SK-N-MC (cell line): ENCODE measurements around the gene SLC4A2.

Experiments
- EZH2 ChIP-seq: fragments of 200-600 bp; sonication (generic); IDR thresholded peaks from one replicate; pipeline ENCODE4 v1.6.1; 2017; ENCODE audit warnings: antibody characterized with exemption
- FOXP2 ChIP-seq: optimal IDR thresholded peaks from 2 replicates; pipeline ENCODE3; 2011; ENCODE audit warnings: mild to moderate bottlenecking, moderate library complexity; ENCODE audit not compliant: insufficient read depth; ENCODE audit errors: extremely low read length, control extremely low read depth
- POLR2AphosphoS5 ChIP-seq: IDR thresholded peaks from 2 replicates; pipeline ENCODE4 v1.6.1; 2012; ENCODE audit warnings: mild to moderate bottlenecking, low read depth, low read length, borderline replicate concordance

DNA sequence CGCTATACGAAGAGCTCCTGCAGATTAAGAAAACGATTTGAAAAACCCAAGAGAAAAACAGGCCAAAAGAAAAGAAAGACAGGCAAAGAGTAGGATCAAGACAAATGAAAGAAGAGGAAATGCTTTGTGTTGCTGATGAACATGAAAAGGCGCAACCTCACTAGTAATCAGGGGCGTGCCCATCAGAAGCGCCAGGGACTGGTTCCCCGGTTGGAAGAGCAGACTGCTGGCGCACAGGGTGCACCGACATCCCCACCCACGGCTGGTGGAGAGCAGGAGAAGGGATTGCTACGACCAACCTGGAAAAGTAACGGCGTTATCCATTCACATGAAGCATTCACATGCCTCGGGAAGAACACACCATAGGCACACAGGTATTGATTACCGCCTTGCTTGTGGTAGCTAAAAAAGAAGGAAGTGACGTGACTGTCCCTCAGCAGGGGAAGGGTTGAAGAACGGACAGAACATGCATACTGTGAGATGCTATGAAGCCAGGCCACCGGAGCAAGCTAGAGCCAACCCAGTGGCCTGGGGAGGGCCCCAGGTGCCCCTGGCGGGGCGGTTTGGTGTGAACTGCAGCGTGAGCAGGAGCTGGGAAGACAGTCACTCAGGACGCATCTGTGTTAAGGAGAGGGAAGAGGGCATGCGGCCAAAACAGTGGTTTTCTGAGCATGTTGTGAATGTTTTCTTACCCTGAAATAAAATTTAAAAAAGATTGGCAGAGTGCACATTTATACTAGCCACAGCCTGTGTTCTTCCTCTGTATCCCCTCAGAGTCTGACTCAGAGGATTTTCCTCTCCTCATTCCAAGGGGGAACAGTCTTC is 45.2 kb downstream of the SLC4A2 start:
- no peak for TF ChIP-seq POLR2AphosphoS5
- TF ChIP-seq EZH2: no peak
- no peak for TF ChIP-seq FOXP2
